NCI-H226 (cell line): ENCODE results near the gene RAD51B.

Source experiments
- DNase-seq: peaks from one replicate; pipeline ENCODE4 v3.0.0-alpha.2; 2015

RAD51B gene

DNA sequence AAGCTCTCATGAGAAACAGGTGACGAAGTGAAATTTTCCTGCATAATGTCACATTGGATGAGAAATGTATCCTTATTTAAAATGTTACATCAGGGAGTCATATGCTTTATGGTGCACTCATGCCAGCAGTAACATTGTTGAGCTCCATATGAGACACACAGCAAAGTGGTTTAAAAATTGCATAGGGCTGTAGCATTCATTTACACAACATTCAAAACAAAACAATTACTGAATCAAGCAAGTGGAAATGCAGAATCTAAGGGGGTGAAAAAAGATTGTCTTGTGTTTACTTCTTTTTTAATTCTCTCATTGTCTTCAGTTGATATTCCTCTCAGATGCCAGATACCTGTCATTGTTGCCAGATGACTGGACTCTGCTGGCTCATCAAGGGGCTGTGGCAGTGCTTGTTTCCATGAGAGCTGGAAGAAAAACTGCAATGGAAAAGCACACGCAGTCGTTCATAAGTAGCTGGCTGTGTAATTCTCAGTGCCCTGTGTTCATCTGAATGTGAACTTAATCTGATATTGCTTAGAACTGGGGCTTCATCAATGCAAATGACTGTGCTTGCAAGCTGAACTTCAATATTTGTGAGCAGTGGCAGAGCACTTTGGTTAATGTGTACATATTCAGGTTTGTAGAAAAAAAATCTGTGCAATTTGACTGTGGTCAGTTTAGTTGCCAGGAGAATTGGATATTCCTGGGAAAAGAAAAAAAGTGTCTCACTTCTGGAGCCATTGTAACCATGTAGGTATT, 305.6 kb downstream of the RAD51B start:
- peak; percentile 82 for DNase-seq

DNA sequence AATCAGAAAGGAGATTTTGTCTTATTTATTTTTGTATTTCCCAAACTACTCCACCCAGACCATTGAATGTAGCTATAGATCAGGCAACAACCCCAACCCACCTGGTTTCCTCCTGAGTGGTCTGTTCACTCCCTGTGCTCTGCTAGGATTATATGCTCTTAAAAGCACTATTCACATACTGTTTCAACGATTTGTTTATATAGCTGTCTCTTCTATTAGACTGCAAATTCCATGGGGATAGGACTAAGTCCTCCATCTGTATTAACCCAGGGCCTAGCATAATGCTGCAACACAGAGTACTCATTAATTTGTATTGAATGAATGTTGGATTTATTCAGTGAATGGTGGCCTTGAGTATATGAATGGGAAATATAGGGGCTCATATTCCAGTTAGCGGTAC, 307.6 kb downstream of the RAD51B start:
- DNase-seq: no peak

DNA sequence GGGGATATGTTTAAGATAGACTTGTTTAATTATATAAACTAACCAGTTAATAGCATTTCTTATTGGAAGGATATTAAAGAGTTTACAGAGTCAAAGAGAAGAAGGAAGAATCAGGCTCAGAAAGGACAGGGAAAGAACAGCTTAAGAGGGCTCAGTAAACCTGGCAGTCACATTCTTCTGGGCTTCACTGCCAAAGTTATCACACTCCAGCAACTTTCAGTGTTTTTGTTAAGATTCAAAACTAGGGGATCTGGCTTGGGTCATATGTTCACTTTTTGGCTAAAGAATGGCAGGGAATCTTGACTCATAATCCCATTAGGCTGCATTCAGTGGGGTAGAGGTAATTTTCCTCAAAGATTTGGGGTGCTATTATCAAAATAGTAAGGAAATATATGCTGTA, 312.3 kb downstream of the RAD51B start:
- DNase-seq: no peak

DNA sequence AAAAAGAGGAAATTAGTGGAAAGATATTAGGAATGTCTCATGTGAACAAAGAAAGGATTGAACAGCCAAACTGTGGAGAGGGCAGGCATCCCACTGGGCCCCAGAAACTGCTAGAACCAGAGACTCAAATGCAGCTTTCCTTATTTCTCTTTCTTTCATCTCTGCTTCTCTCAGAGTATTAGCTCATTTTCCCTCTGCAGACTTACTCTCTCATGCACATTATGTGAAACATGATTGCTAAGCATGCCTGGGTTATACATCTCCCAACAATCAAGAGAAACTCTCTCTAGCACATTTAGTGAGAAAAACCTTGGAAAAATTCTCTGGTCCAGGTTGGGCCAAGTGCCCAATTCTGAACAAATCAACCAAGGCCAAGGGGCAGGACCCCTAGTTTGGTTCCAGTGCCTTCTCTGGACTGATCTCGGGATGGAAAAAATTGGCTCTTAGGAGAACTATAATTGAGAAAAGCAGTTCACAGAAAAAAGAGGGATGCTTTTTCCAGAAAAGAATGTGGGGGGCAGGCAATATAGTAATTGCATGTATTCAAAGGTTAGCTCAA, 313.1 kb downstream of the RAD51B start:
- DNase-seq: no peak

DNA sequence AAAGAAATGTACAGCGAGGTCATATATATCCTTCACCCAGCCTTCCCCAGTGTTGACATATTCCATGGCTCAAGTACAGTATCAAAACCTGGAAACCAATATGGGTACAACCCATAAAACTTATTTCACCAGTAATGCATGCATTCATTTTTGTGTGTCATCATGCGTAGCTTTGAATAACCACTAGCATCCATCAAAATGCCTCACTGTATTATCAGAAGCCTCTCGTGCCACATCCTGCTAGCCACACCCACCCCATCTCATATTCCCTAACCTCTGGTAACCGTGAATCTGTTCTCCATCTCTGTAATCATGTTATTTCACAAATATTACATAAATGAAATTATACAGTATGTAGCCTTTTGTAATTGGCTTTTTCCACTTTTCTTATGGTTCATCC, 314.3 kb downstream of the RAD51B start:
- DNase-seq: peak; percentile 74

DNA sequence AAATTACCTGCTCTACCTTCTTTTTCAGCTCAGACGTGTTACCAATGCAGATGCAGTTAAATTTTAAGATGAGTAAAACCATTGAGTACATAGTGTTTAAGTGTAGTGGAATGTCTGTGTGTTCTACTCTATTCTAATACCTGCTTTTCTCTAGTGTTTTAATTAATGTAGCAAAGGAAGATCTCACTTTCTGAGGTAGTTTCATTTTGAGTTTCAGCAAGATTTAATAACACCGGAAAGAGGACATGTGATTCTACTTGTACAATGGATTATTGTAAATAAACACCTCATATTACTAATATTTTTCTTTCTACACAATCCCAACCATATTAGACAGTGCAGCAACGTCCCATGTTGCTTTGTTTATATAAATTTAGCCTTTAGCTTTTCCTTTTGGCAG, 315.4 kb downstream of the RAD51B start:
- DNase-seq: no peak

DNA sequence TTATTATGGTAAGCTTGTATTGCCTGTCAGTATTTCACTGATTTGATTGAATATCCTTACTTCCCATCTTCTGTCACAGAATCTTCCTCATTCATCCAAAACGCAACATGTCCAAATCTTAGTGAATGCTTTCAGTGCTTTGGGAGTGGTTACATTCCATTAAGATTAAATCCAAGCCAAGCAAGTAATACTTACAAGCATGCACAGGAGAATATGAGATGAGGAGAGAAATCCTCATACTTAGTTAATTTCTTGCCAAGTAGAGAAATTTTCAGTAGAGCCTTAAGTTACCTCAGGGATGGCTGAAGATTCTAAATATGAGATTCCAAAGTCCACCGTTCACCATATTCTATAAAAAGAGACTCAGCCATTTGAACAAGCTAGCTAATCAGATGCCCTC, 316.0 kb downstream of the RAD51B start:
- peak; percentile 77 for DNase-seq

DNA sequence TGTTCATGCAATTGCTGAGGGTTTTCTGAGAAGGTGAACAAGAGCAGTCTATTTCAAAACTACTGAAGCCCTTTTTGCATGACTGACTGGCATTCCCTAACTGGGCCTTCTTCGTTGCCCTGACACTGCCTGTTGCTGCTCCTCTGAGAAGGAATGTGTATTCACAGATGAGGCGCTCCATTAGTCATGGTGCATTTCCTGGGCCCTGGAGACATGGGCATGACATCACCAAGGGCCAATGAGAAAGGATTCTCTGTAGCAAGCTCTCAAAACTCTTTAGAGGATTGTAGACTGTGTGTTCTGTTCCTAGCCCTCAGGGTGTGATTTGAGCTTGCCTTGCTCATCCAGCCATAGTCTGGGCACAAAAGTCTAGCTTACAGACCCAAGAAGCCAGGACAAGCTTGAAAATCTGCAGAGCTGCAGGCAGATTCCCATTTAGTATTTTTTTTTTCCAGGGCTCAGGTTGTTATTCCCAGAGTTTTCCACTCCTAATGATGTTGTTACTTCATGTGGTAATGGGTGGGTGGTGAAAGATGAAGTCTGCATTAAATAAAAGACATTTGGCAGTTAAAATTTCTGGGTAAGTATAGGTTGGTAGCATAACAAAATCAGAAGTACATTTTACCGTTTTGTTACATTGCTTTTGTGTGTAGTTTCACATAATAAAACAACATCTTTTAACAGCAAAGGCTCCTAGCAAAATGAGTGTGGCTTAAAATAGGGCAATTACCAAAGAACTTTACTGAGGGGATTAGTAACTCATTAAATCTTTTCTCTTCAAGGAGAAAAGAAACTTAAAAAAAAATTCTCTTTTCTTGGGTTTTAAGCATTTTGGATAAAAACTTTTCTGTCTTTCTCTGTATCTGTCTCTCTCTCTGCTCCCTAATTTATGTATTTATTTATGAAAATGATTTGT, 318.4 kb downstream of the RAD51B start:
- DNase-seq: peak; percentile 100

DNA sequence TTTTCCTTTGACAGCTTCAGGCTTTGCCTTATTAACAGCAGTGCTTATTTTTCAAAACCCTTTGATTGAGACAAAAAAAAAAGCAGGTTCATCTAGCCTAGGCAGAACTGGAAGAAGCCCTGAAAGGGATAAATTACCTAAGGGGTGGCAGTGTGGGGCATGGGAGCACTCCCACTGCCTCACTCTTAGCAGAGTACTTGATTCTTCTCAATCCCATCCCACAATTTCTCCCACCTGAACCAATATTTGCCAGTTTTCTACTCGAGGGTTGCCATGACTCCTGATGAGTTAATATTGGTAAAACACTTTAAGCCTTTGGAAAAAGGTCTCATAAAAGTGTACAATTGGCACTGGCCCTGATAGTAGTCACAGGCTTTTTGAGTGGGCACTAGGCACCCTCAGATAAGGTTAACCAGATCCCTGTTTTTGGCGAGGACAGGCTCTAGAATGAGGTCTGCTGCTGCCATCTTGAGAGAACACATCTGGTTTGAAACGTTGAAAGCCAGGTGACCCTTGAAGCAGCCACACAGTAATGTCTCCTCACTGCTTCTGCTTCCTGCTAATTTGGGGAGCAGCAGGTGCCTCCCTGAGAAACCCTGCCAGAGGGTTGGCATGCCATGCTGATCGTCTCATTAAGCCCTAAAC, 320.0 kb downstream of the RAD51B start:
- DNase-seq: no peak

DNA sequence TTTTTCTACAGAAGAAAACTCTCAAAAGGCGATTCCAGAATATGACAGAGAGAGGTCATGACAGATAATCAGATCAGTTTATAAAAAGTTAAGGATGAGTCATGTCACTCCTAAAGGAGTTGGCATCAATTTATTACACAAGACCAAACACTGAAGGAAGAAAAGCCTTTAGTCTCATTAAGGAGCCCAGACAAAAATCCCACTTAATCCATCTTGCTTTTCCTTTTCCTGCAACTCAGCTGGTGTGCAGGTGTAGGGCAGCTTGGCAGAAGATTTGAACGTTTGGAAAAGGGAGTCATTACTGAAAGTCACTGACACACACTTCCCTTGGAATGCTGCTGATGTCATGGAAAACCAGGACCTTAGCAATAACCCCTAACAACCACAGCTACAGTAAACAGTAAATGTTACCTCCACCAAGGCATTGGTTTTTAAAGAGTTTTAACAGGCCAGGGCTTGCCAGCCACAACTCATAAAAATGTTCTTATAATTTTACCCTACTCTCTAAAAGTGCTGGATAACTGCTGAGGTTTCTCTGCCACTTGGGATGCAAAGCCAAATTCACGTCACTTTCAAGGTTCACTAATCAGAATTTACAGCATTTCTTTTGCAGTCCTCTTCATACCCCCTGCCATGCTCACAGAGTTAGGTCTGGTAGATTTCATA, 320.6 kb downstream of the RAD51B start:
- peak; percentile 97 for DNase-seq

DNA sequence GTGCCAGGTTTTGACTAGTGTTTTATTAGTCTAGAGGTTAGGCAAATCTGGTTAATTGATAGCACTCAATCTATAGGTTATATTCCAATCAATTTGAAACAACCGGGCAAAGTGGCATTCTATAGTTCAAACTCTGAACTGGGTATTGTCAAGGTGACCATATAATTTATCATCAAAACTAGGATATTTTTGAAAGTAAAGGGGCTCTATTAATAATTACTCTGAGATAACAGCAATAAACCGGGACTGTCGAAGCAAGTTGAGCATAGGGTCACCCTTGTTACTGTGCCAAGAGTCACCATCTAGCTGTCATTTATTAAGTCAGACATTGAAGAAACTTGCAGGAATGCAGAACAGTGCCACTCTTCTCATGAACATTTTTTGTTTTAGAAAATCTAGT, 321.2 kb downstream of the RAD51B start:
- DNase-seq: no peak

DNA sequence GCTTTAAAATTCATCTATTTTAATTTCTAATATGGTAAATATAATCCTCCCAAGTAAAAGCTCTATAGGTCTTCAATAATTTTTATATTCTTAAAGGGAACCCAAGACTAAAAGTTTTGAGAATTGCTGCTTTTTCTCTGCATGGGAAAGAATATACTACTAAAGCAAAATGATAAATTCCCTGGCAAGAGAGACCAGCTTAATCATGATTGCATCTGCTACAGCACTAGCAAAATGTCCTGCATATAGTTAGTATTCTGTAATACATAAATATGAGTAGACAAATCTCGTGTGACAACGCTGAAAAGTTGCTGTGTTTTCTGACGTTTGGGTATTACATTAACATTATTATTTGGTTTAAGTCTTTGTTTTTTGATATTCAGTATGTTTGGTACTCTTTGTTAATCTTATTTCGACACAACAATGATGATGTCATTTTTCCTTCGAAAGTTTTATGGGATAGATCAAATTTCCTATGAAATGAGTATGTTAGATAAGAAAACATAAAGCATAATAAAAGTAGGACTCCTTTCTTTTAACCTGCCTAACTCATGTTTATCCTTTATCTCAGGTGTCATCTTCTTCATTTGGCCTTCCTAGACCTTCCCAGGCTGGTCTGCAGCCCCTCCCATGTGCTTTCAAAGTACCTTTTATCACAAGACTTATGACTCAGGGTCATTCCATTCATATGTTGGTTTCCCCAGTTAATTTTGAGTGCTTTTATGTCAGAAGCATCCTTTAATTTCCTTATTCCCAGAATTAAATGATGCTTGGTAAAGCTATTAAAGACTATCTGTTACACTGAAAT, 321.9 kb downstream of the RAD51B start:
- DNase-seq: peak; percentile 62

DNA sequence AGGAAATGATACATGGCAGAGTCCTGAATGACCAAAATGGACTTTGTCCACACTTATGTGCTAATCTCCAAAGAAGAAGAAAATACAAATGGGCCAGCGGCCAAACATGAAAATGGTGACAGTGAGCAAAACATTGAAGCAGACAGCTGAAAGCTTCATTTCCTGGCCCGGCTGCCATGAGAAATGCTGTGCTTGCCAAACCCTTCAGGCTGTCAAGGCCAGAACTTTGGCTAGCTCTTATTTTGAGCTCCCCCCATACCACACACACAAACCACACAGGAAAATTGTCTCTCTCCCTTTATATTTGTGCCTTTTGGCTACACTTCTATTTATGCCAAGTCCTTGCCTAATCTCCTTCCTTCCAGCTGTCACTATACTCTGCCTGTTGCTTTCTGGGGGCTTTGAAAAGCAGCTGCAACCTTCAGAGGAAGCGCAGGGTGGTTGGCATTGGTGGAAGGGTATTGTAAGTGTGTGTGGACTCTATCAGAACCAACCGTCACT, 323.8 kb downstream of the RAD51B start:
- DNase-seq: peak; percentile 45

DNA sequence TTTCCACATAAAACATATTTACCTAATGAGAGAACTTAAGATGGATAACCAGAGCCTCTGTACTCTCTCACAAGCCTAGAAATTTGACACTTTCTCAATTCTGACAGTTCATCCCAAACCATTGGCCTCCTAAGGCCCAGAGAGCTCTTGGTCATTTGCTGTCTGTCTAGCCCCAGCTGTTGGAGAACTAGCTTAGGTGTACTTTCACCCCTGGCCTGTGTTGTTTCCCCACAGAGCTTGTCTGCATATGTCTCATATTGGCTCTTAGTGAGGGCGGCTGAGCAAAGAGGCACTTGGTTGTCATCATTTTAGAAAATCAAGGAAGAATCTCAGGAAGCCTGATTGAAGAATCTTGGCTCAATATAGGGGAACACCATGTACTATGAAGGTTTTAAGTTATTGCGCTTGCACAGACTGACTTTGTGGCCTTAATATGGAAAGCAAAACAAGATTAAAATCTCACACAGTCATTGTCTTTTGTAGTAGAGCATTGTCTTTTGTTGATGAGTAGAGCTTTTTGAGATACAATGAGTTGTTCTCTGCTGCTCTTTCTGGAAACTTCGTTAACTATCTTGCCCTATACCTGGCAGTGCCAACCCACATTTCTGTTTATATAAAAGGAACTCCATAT, 324.6 kb downstream of the RAD51B start:
- no peak for DNase-seq

DNA sequence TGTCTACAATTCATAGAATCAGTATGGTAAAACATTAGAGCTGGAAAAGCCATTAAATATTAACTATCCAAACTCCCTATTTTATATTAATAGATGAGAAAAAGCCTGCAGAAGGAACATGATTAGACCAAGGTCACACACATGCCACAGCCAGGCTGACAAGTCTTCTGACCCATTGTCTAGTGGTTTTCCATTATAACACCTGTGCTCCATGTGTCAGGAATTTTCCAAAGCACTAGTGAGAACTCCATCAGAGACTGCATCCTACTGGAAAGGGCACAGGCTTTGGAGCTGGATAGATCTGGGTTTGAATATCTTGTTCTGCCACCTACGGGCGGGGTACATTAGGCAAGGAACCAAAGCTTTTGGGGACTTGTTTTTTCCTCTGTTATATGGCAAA, 325.5 kb downstream of the RAD51B start:
- no peak for DNase-seq

DNA sequence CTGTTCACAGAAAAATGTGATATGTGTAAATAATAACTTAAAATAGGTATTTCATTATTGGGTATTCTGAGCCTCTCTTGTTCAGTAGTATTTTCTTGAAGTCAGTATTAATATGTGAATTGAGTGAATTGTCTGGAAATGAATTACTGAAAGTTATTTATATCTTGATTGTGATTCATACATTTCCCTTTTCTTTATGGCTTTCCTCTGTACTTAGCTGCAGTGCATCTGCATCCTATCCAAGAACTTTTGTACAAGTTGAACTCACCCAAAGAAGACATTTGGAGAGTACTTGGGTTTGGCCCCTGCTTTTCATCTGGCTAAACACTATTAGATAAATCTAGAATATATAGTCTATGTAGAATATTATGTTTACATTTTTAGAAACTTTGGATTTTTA, 326.0 kb downstream of the RAD51B start:
- no peak for DNase-seq

DNA sequence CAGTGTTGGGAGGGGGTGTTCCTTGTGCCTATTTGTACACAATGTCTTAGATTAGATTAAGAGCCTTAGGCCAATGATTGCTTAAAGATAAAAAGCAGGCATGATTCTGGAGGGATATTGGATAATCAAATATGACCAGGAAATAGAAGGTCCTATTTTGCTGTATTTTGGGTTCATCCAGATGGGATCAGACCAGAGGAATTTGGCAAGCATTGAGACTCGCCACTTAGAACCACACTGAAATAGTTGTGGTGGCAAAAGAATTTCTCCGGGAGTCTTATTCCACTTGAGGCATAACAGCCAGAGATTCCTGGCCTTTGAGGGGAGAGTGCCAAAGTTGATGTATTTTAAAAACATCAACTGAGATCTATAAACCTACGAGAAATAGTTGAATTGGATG, 327.2 kb downstream of the RAD51B start:
- peak; percentile 97 for DNase-seq

DNA sequence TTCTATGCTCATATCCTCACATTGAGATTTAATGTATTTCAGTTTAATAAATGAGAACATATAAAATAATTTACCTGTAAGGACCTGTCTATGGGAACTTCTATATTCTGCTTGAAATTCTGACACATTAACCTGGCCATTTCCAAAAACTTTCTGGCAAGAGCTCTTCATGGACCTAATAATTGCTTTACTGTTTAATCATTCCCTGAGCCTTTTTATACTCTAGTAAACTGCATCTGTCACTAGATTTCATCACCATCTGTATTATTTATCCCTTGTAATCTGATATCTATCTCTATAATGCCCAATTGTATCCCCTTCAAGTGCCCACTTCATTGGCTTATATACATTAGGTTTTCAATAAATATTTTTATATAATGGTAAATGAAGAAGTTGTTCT, 327.7 kb downstream of the RAD51B start:
- DNase-seq: no peak

DNA sequence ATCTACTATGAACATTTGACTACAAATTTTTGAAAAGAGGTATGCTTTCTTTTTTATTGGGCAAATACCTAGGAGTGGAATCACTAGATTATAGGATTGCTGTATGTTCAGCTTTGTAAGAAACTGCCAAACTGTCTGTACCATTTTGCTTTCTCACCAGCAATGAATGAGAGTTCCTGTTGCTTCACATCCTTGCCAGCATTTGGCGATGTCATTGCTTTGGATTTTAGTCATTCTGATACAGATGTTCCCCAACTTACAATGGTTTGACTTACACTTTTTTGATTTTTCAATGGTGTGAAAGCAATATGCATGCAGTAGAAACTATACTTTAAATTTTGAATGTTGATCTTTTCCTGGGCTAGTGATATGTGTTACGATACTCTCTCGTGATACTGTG, 328.7 kb downstream of the RAD51B start:
- peak; percentile 72 for DNase-seq

DNA sequence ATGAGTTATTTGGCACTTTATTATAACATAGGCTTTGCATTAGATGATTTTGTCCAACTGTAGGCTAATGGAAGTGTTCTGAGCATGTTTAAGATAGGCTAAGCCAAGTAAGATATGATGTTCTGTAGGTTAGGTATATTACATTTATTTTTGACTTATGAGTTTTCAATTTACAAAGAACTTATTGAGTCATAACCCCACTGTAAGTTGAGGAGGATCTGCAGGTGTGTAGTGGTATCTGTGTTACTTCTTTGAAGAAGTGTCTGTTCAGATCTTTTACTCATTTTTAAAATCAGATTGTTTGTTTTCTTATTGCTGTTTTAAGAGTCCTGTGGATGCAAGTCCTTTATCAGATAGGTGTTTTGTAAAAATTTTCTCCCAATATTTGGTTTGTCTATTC, 329.2 kb downstream of the RAD51B start:
- no peak for DNase-seq

DNA sequence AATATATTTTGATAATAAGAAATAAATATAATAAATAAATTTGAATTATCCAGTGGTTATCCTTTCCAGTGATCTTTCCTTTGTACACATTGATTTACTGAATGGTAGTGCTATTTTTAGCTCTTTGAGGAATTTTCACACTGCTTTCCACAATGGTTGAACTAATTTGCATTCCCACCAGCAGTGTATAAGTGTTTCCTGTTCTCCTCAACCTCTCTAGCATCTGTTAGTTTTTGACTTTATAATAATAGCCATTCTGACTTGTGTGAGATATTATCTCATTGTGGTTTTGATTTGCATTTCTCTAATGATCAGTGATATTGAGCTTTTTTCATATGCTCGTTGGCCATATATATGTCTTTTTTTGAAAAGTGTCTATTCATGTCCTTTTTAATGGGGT, 333.7 kb downstream of the RAD51B start:
- no peak for DNase-seq
